Keratinocyte (primary cell): ENCODE data around the gene CGNL1. TPM values are rescaled to one million over a fixed set of nuclear protein-coding genes. Genes with fewer than 3 reads are reported as not detected.

Experiments used
- DNase-seq: peaks from one replicate; pipeline ENCODE4 v3.0.0-alpha.2; 2011; ENCODE audit warnings: low read depth, missing footprints, low spot score
- FAIRE-seq: peaks from 2 replicates; lab custom pipeline; 2011; peaks lifted over from hg19 to GRCh38; lab: Jason Lieb, UNC
- H2AFZ ChIP-seq: 2 replicates; pipeline ENCODE4 v1.6.0; 2012; ENCODE audit warnings: low read length, control low read depth, inconsistent platforms; ENCODE audit not compliant: control insufficient read depth
- H3K27ac ChIP-seq: 2 replicates; pipeline ENCODE4 v1.5.1; 2011; ENCODE audit warnings: low read length; ENCODE audit not compliant: control insufficient read depth, insufficient read depth
- H3K27me3 ChIP-seq: 3 replicates; pipeline ENCODE4 v1.6.0; 2011; ENCODE audit warnings: low read length; ENCODE audit not compliant: control insufficient read depth, insufficient read depth; ENCODE audit errors: extremely low read depth
- H3K36me3 ChIP-seq, 2 experiments: 2 replicates in 1 of 2; 3 replicates in 1 of 2; pipeline ENCODE4 v1.5.1; 2011; ENCODE audit warnings: low read length in 2 of 2, mild to moderate bottlenecking in 1 of 2; ENCODE audit not compliant: control insufficient read depth in 2 of 2, insufficient read depth in 2 of 2; ENCODE audit errors: extremely low read depth in 1 of 2
- H3K4me1 ChIP-seq: 3 replicates; pipeline ENCODE4 v1.5.1; 2011; ENCODE audit warnings: low read length; ENCODE audit not compliant: control insufficient read depth, insufficient read depth; ENCODE audit errors: extremely low read depth
- H3K4me2 ChIP-seq: 3 replicates; pipeline ENCODE4 v1.6.0; 2011; ENCODE audit warnings: low read depth, low read length; ENCODE audit not compliant: control insufficient read depth, insufficient read depth; ENCODE audit errors: extremely low read depth
- H3K4me3 ChIP-seq, 3 experiments: fragments of 200-600 bp in 1 of 3; sonication (generic) in 1 of 3; 2 replicates in 2 of 3; 3 replicates in 1 of 3; pipeline ENCODE4 v1.5.1; 2011 to 2016; ENCODE audit warnings: low read length in 3 of 3, mild to moderate bottlenecking in 3 of 3, control low read depth in 2 of 3, inconsistent platforms in 1 of 3, low read depth in 1 of 3, mixed read lengths in 1 of 3, mixed run types in 1 of 3, moderate library complexity in 1 of 3; ENCODE audit not compliant: control insufficient read depth in 2 of 3, insufficient read depth in 2 of 3; ENCODE audit errors: extremely low read depth in 1 of 3
- H3K79me2 ChIP-seq: 2 replicates; pipeline ENCODE4 v1.6.0; 2012; ENCODE audit warnings: low read length; ENCODE audit not compliant: control insufficient read depth, insufficient read depth
- H3K9ac ChIP-seq: 3 replicates; pipeline ENCODE4 v1.6.0; 2011; ENCODE audit warnings: low read length; ENCODE audit not compliant: control insufficient read depth, insufficient read depth; ENCODE audit errors: extremely low read depth
- H3K9me1 ChIP-seq: 3 replicates; pipeline ENCODE4 v1.6.0; 2011; ENCODE audit warnings: low read length; ENCODE audit not compliant: control insufficient read depth, insufficient read depth; ENCODE audit errors: extremely low read depth
- H3K9me3 ChIP-seq: 2 replicates; pipeline ENCODE4 v1.5.1; 2012; ENCODE audit warnings: low read depth, low read length; ENCODE audit not compliant: control insufficient read depth
- H4K20me1 ChIP-seq: 3 replicates; pipeline ENCODE4 v1.6.0; 2011; ENCODE audit warnings: low read length; ENCODE audit not compliant: control insufficient read depth, insufficient read depth; ENCODE audit errors: extremely low read depth
- EZH2 ChIP-seq: IDR thresholded peaks from one replicate; pipeline ENCODE4 v1.6.1; 2012; ENCODE audit warnings: inconsistent platforms, mild to moderate bottlenecking, low read length, moderate library complexity
- dilution Hi-C: fragments of 300-500 bp; cut with MboI; formaldehyde crosslinking; loops from one replicate; pipeline ENCODE4 v1.7.0; 2020; ENCODE audit warnings: low sequenced_read_pairs; ENCODE audit not compliant: extremely low pct_ligation_motif_present
- polyA plus RNA-seq, 5 experiments: library from polyadenylated mRNA; depleted of rRNA in 3 of 5; stranded (reverse) in 3 of 5; stranded (forward) in 1 of 5; unstranded in 1 of 5; fragments of >200 nt; gene quantifications; 1 replicate in 1 of 5; 2 replicates in 3 of 5; 3 replicates in 1 of 5; pipeline versions ENCODE4 v1.2.1 to v1.2.3, GENCODE V29; 2011 to 2012; ENCODE audit warnings: missing spikeins in 2 of 5, low read depth in 1 of 5, low replicate concordance in 1 of 5
- TF ChIP-seq, protein P1 (sequence below), 3 experiments: IDR thresholded peaks in 1 of 3; conservative IDR thresholded peaks in 1 of 3; optimal IDR thresholded peaks in 1 of 3; 2 replicates in 2 of 3; 3 replicates in 1 of 3; pipeline versions ENCODE3 to v1.5.1; 2011; ENCODE audit warnings: low read length in 3 of 3, mild to moderate bottlenecking in 3 of 3, moderate library complexity in 2 of 3, control low read depth in 1 of 3, inconsistent platforms in 1 of 3; ENCODE audit not compliant: insufficient read depth in 2 of 3; ENCODE audit errors: extremely low read depth in 1 of 3

The CGNL1 gene
- polyA plus RNA-seq, 1 donor (not counting 4 experiments of a cell fraction or from before 2014, with no cell fraction given), result 0.05 TPM

DNA sequence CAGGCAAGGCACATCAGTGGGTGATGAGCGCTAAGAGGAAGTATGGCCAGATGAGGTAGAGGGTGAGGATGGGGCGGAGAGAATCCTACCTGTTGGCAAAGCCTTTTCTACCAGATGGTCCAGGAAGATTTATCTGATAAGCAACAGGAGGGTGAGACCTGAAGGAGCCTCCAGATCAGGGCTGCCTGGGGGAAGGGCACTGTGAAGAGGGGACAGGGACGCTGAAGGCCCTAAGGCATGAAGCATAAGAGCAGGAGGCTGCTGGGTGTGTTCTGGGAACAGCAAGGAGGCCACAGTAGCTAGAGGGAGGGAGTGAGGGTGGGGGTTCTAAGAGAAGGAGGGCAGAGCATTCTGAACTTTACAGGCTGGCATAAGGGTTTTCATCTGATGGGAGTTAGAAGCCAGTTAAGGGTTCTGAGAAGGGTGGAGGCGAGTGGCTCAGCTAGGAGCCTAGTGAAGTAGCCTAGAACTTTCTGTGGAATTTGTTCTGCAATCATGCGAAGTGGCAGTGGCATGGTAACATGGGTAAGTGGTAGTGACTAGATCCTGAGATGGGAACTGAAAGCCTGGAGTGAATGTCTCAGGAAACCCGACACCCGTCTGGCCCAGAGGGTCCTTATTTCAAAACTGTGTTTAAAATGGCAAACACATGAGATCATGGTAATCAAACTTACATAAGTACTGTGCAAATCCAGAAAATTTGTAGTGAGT is 29.9 kb downstream of the CGNL1 start:
- peaks cover 4% of the 10 kb centered on the region for H3K27me3 ChIP-seq
- H3K4me1 ChIP-seq, result no peaks in the 10 kb centered on the region
- H3K9me1 ChIP-seq, result no peaks in the 10 kb centered on the region
- no peak overlapping the region for H2AFZ ChIP-seq
- no peaks in the 10 kb centered on the region for H3K36me3 ChIP-seq
- no peaks in the 10 kb centered on the region for H3K9me3 ChIP-seq
- H3K4me2 ChIP-seq, result no peak overlapping the region
- H3K9ac ChIP-seq, result no peak overlapping the region
- no peak for DNase-seq
- H3K79me2 ChIP-seq, result no peaks in the 10 kb centered on the region
- no peak overlapping the region for H3K4me3 ChIP-seq
- TF ChIP-seq, protein P1, sequence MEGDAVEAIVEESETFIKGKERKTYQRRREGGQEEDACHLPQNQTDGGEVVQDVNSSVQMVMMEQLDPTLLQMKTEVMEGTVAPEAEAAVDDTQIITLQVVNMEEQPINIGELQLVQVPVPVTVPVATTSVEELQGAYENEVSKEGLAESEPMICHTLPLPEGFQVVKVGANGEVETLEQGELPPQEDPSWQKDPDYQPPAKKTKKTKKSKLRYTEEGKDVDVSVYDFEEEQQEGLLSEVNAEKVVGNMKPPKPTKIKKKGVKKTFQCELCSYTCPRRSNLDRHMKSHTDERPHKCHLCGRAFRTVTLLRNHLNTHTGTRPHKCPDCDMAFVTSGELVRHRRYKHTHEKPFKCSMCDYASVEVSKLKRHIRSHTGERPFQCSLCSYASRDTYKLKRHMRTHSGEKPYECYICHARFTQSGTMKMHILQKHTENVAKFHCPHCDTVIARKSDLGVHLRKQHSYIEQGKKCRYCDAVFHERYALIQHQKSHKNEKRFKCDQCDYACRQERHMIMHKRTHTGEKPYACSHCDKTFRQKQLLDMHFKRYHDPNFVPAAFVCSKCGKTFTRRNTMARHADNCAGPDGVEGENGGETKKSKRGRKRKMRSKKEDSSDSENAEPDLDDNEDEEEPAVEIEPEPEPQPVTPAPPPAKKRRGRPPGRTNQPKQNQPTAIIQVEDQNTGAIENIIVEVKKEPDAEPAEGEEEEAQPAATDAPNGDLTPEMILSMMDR (optimal IDR thresholded peaks at IDR 0.05 in 1 of 3, IDR thresholded peaks at IDR 0.05 in 1 of 3, conservative IDR thresholded peaks at IDR 0.05 in 1 of 3; ENCODE audit: extremely low read depth in 1 of 3, insufficient read depth in 2 of 3, low read length in 3 of 3), result no peak
- no peak for TF ChIP-seq EZH2
- dilution Hi-C loops, result no loop called here
- no peaks in the 10 kb centered on the region for H4K20me1 ChIP-seq
- no peak for FAIRE-seq
- no peak overlapping the region for H3K27ac ChIP-seq

DNA sequence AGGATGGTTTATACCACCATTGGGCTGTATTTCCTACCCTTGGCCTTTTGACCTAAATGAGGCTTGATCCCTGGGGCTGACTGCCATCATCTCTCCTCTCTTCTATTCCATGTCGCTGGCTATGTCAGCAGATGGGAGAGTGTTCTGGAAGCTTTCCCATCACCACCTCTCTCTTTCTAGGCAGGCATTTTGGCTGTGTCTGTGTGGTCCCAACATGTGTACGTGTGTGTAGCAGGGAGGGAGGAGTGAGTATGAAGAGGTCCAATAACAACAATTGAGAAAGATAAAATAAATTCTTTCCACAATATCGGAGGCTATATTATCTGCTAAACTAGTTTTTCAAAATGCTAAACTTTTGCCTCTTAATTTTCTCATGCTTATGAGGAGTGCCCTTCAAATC is 34.1 kb downstream of the CGNL1 start:
- TF ChIP-seq, protein P1 (optimal IDR thresholded peaks at IDR 0.05 in 1 of 3, IDR thresholded peaks at IDR 0.05 in 1 of 3, conservative IDR thresholded peaks at IDR 0.05 in 1 of 3; ENCODE audit: extremely low read depth in 1 of 3, insufficient read depth in 2 of 3, low read length in 3 of 3), result no peak
- no peak for TF ChIP-seq EZH2
- no peak overlapping the region for H2AFZ ChIP-seq
- dilution Hi-C loops, result no loop called here

More for the DNA sequence above, 34.1 kb downstream of the CGNL1 start:
- Histone ChIP-seq H3K4me3 (no peak overlapping the region), H3K9me3 (no peaks in the 10 kb centered on the region), H3K9ac (no peak overlapping the region), H3K27me3 (peaks cover 4% of the 10 kb centered on the region), H3K4me2 (no peak overlapping the region), H3K36me3 (no peaks in the 10 kb centered on the region), H4K20me1 (no peaks in the 10 kb centered on the region), H3K79me2 (no peaks in the 10 kb centered on the region), H3K9me1 (no peaks in the 10 kb centered on the region), H3K4me1 (no peaks in the 10 kb centered on the region), H3K27ac (no peak overlapping the region)
- FAIRE-seq (no peak), DNase-seq (no peak)
